HCT116 (cell line): ENCODE data around the gene AGPS. TPM values are rescaled to one million over a fixed set of nuclear protein-coding genes. Genes with fewer than 3 reads are reported as not detected.

Experiments
- ATAC-seq: fragments of 200-7000 bp; cut with Tn5 transposase; 2 replicates; pipeline ENCODE4 v1.9.1; 2020; ENCODE audit warnings: mild to moderate bottlenecking, moderate library complexity
- BruUV-seq: library from RNA; stranded (reverse); fragments of 400-500 nt; replicated peaks from 2 replicates; lab custom pipeline; 2021; lab: Mats Ljungman, UMichigan
- CTCF ChIA-PET: fragments of 300-600 bp; sonication (Branson Sonifier 250); formaldehyde crosslinking; loops from one replicate; lab custom pipeline; 2021; ENCODE audit warnings: antibody characterized with exemption; lab: Charles Lee
- POLR2A ChIA-PET: fragments of 300-600, 350-600 bp; sonication (Branson Sonifier 250); formaldehyde crosslinking; loops from one replicate; lab custom pipeline; 2021; ENCODE audit warnings: antibody characterized with exemption; lab: Charles Lee
- RAD21 ChIA-PET, 2 experiments: fragments of 300-600 bp; sonication (Branson Sonifier 250); formaldehyde crosslinking; loops; one replicate each; lab custom pipeline; 2023; ENCODE audit warnings: low total read pairs in 2 of 2; ENCODE audit not compliant: uncharacterized antibody in 2 of 2, unreplicated experiment in 2 of 2, low non-redundant PET in 1 of 2; lab: Charles Lee
- DNase-seq: peaks from one replicate; pipeline ENCODE4 v3.0.0-alpha.2; 2010; ENCODE audit warnings: low read depth, low spot score
- H2AFZ ChIP-seq: fragments of 200-600 bp; shearing (Covaris generic), sonication (generic); 2 replicates; pipeline ENCODE4 v1.6.1; 2017; ENCODE audit warnings: low read depth, mixed run types, mixed read lengths, antibody characterized with exemption, low read length; ENCODE audit not compliant: poor library complexity, severe bottlenecking
- H3K27ac ChIP-seq: 2 replicates; pipeline ENCODE4 v1.5.1; 2012; ENCODE audit warnings: low read depth, low read length
- H3K27me3 ChIP-seq: fragments of 200-600 bp; sonication (generic); 2 replicates; pipeline ENCODE4 v1.6.1; 2016; ENCODE audit warnings: mixed run types, low read length, mixed read lengths; ENCODE audit not compliant: insufficient read depth
- H3K36me3 ChIP-seq, 2 experiments: fragments of 200-500 bp in 1 of 2; fragments of 200-600 bp in 1 of 2; sonication (Bioruptor generic) in 1 of 2; sonication (generic) in 1 of 2; 2 replicates each; pipeline versions ENCODE4 v1.5.1 to v1.6.1; 2014 to 2016; ENCODE audit warnings: low read length in 2 of 2, inconsistent platforms in 1 of 2, mixed read lengths in 1 of 2, mixed run types in 1 of 2; ENCODE audit not compliant: insufficient read depth in 2 of 2, control insufficient read depth in 1 of 2
- H3K4me1 ChIP-seq, 2 experiments: fragments of 200-600 bp in 1 of 2; sonication (generic) in 1 of 2; 2 replicates each; pipeline versions ENCODE4 v1.5.1 to v1.6.1; 2012 to 2017; ENCODE audit warnings: low read length in 2 of 2, inconsistent platforms in 1 of 2, mild to moderate bottlenecking in 1 of 2, mixed read lengths in 1 of 2, mixed run types in 1 of 2, moderate library complexity in 1 of 2; ENCODE audit not compliant: insufficient read depth in 2 of 2, control insufficient read depth in 1 of 2
- H3K4me2 ChIP-seq: fragments of 200-600 bp; sonication (generic); 2 replicates; pipeline ENCODE4 v1.6.1; 2017; ENCODE audit warnings: mixed run types, low read length, mixed read lengths
- H3K4me3 ChIP-seq, 2 experiments: fragments of 200-600 bp in 1 of 2; sonication (generic) in 1 of 2; replicated peaks in 1 of 2; 2 replicates each; pipeline ENCODE4 v1.5.1; 2011 to 2016; ENCODE audit warnings: low read length in 2 of 2, control low read depth in 1 of 2, low read depth in 1 of 2, mild to moderate bottlenecking in 1 of 2, mixed read lengths in 1 of 2, mixed run types in 1 of 2
- H3K79me2 ChIP-seq: fragments of 200-600 bp; sonication (generic); 2 replicates; pipeline ENCODE4 v1.6.1; 2017; ENCODE audit warnings: mild to moderate bottlenecking, mixed run types, low read length, moderate library complexity, mixed read lengths; ENCODE audit not compliant: insufficient read depth
- H3K9ac ChIP-seq: fragments of 200-600 bp; sonication (generic); 2 replicates; pipeline ENCODE4 v1.6.1; 2016; ENCODE audit warnings: low read length, mixed read lengths
- H3K9me2 ChIP-seq: fragments of 200-600 bp; sonication (generic), shearing (Covaris generic); 2 replicates; pipeline ENCODE4 v1.6.1; 2017; ENCODE audit warnings: mixed run types, mild to moderate bottlenecking, moderate library complexity; ENCODE audit not compliant: insufficient read depth
- H3K9me3 ChIP-seq, 2 experiments: fragments of 200-500 bp in 1 of 2; fragments of 200-600 bp in 1 of 2; sonication (Bioruptor generic) in 1 of 2; sonication (generic) in 1 of 2; 2 replicates each; pipeline ENCODE4 v1.6.1; 2014 to 2017; ENCODE audit warnings: low read length in 2 of 2, mixed read lengths in 2 of 2, inconsistent platforms in 1 of 2, low read depth in 1 of 2, mild to moderate bottlenecking in 1 of 2, mixed run types in 1 of 2, moderate library complexity in 1 of 2; ENCODE audit not compliant: control insufficient read depth in 1 of 2, insufficient read depth in 1 of 2
- H4K20me1 ChIP-seq: fragments of 200-600 bp; sonication (generic), shearing (Covaris generic); 2 replicates; pipeline ENCODE4 v1.6.1; 2017; ENCODE audit warnings: mixed run types, mild to moderate bottlenecking, moderate library complexity; ENCODE audit not compliant: insufficient read depth
- CBX3 ChIP-seq: IDR thresholded peaks from 2 replicates; pipeline ENCODE4 v1.6.1; 2012; ENCODE audit warnings: low read depth
- CEBPB ChIP-seq: IDR thresholded peaks from 2 replicates; pipeline ENCODE4 v1.6.1; 2012; ENCODE audit warnings: low read depth
- EGR1 ChIP-seq: IDR thresholded peaks from 2 replicates; pipeline ENCODE4 v1.6.1; 2012; ENCODE audit warnings: low read depth
- ELF1 ChIP-seq: IDR thresholded peaks from 2 replicates; pipeline ENCODE4 v1.6.1; 2012; ENCODE audit warnings: low read depth, borderline replicate concordance
- EZH2phosphoT487 ChIP-seq: fragments of 200-600 bp; IDR thresholded peaks from 2 replicates; pipeline ENCODE4 v1.6.1; 2018; ENCODE audit warnings: antibody characterized with exemption, borderline replicate concordance
- JUND ChIP-seq: IDR thresholded peaks from 2 replicates; pipeline ENCODE4 v1.6.1; 2012
- POLR2AphosphoS5 ChIP-seq: IDR thresholded peaks from 2 replicates; pipeline ENCODE4 v1.6.1; 2011; ENCODE audit warnings: mild to moderate bottlenecking, low read depth, low read length, moderate library complexity
- RAD21 ChIP-seq: IDR thresholded peaks from 2 replicates; pipeline ENCODE4 v1.6.1; 2012; ENCODE audit warnings: low read depth, mild to moderate bottlenecking
- SP1 ChIP-seq: IDR thresholded peaks from 2 replicates; pipeline ENCODE4 v1.6.1; 2012; ENCODE audit warnings: low read depth
- SRF ChIP-seq: IDR thresholded peaks from 2 replicates; pipeline ENCODE4 v1.6.1; 2012; ENCODE audit warnings: low read depth
- YY1 ChIP-seq: IDR thresholded peaks from 2 replicates; pipeline ENCODE4 v1.6.1; 2011; ENCODE audit warnings: low read length, low read depth, moderate library complexity, mild to moderate bottlenecking; ENCODE audit not compliant: insufficient replicate concordance; ENCODE audit errors: extremely low read depth
- ZNF274 ChIP-seq: fragments of 200-500 bp; sonication (Bioruptor generic); IDR thresholded peaks from 2 replicates; pipeline ENCODE4 v1.6.1; 2014; ENCODE audit warnings: mild to moderate bottlenecking, low read depth, low read length, inconsistent platforms
- intact Hi-C: fragments of 100-400 bp; cut with micrococcal nuclease; formaldehyde crosslinking; loops from 2 replicates; pipeline ENCODE4 v1.10.0; 2022
- total RNA-seq: library from RNA; stranded (reverse); gene quantifications from one replicate; pipeline ENCODE4 v1.2.1, GENCODE V29; 2021; ENCODE audit not compliant: unreplicated experiment
- TF ChIP-seq, protein P1 (sequence below): IDR thresholded peaks from 2 replicates; pipeline ENCODE4 v1.6.1; 2012
- TF ChIP-seq, protein P2 (sequence below), 3 experiments: fragments of 200-600 bp in 1 of 3; sonication (generic) in 1 of 3; IDR thresholded peaks in 2 of 3; conservative IDR thresholded peaks in 1 of 3; 2 replicates each; pipeline ENCODE4 v1.5.1; 2012 to 2017; ENCODE audit warnings: low read depth in 2 of 3, low read length in 2 of 3, antibody characterized with exemption in 1 of 3, borderline replicate concordance in 1 of 3, control low read depth in 1 of 3, mild to moderate bottlenecking in 1 of 3, mixed read lengths in 1 of 3, mixed run types in 1 of 3, moderate library complexity in 1 of 3; ENCODE audit not compliant: insufficient read depth in 1 of 3
- TF ChIP-seq, protein P3 (sequence below): IDR thresholded peaks from 2 replicates; pipeline ENCODE4 v1.6.1; 2012

The AGPS gene
- total RNA-seq, 1 experiment from 2014 or later, result 66.6 TPM

DNA sequence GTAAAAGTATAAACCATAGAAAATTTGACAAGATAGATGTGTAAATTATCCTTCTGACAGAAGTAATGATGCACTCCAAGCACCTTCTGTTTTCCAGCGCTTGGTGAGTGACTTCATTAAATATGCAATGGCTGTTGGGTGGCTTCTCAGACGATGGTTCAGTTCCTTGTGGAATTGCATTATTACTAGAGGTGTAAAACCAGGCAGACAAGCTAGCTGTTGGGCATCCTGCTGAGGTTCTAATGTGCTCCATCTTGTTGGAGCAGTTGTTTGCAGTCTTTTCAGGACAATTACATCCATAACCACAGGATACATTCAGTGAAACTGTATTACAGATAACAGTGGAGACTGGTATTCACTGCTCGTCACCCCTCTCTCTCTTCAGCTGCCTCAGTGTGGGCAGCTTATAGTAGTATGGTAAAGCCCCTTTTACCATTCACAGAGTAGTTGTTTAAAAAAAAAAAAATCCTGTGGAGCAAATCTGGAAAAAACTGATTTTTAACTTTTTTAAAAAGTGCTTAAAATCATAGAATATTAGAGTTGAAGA, 143.5 kb downstream of the AGPS start:
- no peak overlapping the region for H3K9ac ChIP-seq
- ChIA-PET CTCF (no interaction called here), POLR2A (no interaction called here)
- no peaks in the 10 kb centered on the region for H3K36me3 ChIP-seq
- H4K20me1 ChIP-seq, result no peaks in the 10 kb centered on the region
- intact Hi-C loops, result loop anchor here (5.0 kb wide), 1 partner anchor 534 kb away; no protein-coding TSS in a partner anchor
- no peak overlapping the region for H2AFZ ChIP-seq
- H3K4me3 ChIP-seq, result no peak overlapping the region
- H3K79me2 ChIP-seq, result no peaks in the 10 kb centered on the region
- ATAC-seq, result no peak
- no peak overlapping the region for H3K27ac ChIP-seq
- no TSS peak for BruUV-seq
- no peaks in the 10 kb centered on the region for H3K9me3 ChIP-seq
- no peak overlapping the region for H3K4me2 ChIP-seq
- TF ChIP-seq CEBPB (no peak), EGR1 (no peak), EZH2phosphoT487 (no peak), SRF (no peak), ZNF274 (no peak), JUND (no peak), RAD21 (no peak), CBX3 (no peak), ELF1 (no peak), POLR2AphosphoS5 (no peak), SP1 (no peak), YY1 (no peak)
- TF ChIP-seq, protein P1, sequence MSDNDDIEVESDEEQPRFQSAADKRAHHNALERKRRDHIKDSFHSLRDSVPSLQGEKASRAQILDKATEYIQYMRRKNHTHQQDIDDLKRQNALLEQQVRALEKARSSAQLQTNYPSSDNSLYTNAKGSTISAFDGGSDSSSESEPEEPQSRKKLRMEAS, result no peak
- TF ChIP-seq, protein P2, sequence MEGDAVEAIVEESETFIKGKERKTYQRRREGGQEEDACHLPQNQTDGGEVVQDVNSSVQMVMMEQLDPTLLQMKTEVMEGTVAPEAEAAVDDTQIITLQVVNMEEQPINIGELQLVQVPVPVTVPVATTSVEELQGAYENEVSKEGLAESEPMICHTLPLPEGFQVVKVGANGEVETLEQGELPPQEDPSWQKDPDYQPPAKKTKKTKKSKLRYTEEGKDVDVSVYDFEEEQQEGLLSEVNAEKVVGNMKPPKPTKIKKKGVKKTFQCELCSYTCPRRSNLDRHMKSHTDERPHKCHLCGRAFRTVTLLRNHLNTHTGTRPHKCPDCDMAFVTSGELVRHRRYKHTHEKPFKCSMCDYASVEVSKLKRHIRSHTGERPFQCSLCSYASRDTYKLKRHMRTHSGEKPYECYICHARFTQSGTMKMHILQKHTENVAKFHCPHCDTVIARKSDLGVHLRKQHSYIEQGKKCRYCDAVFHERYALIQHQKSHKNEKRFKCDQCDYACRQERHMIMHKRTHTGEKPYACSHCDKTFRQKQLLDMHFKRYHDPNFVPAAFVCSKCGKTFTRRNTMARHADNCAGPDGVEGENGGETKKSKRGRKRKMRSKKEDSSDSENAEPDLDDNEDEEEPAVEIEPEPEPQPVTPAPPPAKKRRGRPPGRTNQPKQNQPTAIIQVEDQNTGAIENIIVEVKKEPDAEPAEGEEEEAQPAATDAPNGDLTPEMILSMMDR (IDR thresholded peaks at IDR 0.05 in 2 of 3, conservative IDR thresholded peaks at IDR 0.05 in 1 of 3; ENCODE audit: borderline replicate concordance in 1 of 3, insufficient read depth in 1 of 3, low read depth in 2 of 3, low read length in 2 of 3), result no peak
- TF ChIP-seq, protein P3, sequence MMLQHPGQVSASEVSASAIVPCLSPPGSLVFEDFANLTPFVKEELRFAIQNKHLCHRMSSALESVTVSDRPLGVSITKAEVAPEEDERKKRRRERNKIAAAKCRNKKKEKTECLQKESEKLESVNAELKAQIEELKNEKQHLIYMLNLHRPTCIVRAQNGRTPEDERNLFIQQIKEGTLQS, result no peak
- TF ChIP-seq, all 23 proteins: peak for 0
- H3K4me1 ChIP-seq, result no peaks in the 10 kb centered on the region
- no peak for DNase-seq
- RAD21 ChIA-PET, result no interaction called here
- no peaks in the 10 kb centered on the region for H3K9me2 ChIP-seq
- no peaks in the 10 kb centered on the region for H3K27me3 ChIP-seq
